GM18519 (cell line): ENCODE measurements around the gene GPR146.

Experiments
- ATAC-seq: cut with Tn5 transposase; IDR thresholded peaks from one replicate; pipeline ENCODE4 v1.9.1; 2021; ENCODE audit warnings: mild to moderate bottlenecking, moderate library complexity; ENCODE audit not compliant: unreplicated experiment, low FRiP score

Gene GPR146

GRCh38 chr7:1090236-1090635 lies 45.9 kb downstream of the GPR146 start:
- ATAC-seq, result no peak

- no peak for ATAC-seq
These were observed 46.6 kb downstream of the GPR146 start for GRCh38 chr7:1090686-1091643.

DNA sequence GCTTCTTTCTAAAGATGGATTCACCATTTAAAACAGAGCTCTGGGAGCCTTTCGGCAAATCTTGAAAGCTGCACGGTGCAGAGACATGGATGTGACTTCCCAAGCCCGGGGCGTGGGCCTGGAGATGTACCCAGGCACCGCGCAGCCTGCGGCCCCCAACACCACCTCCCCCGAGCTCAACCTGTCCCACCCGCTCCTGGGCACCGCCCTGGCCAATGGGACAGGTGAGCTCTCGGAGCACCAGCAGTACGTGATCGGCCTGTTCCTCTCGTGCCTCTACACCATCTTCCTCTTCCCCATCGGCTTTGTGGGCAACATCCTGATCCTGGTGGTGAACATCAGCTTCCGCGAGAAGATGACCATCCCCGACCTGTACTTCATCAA lies 47.3 kb downstream of the GPR146 start:
- ATAC-seq, result no peak

GRCh38 chr7:1092161-1092632 lies 47.9 kb downstream of the GPR146 start:
- ATAC-seq, result no peak

DNA sequence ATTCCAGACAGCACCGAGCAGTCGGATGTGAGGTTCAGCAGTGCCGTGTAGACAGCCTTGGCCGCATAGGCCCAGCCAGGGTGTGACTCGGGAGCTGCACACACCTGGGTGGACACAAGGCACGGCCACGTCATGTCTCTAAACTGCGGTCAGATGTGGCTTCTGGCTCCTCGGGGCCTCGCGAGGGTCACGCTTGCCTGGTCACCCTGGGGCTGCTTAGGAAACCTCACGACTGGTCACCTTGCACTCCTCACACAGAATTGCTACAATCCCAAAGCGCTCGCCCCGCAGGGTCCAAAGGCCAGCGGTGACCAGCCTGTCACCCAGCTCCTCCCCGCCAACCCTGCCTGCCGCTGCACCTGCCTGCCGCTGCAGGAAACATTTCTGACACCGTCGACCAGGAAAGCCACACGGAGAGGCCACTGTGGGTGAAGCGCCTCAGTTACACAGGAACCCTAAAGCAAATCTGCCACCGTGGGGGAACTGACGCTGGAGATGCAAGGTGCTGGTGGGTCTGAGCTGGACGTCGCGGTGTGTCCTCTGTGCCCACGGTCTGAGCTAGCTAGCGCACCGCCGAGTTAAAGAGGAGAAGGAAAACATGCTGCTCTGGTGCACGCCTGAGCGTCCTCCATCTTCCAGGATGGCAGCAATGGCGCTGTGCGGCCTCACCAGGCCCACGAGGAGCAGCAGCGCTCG lies 48.6 kb downstream of the GPR146 start:
- ATAC-seq, result no peak

GRCh38 chr7:1093502-1093843 lies 49.1 kb downstream of the GPR146 start:
- ATAC-seq, result no peak

DNA sequence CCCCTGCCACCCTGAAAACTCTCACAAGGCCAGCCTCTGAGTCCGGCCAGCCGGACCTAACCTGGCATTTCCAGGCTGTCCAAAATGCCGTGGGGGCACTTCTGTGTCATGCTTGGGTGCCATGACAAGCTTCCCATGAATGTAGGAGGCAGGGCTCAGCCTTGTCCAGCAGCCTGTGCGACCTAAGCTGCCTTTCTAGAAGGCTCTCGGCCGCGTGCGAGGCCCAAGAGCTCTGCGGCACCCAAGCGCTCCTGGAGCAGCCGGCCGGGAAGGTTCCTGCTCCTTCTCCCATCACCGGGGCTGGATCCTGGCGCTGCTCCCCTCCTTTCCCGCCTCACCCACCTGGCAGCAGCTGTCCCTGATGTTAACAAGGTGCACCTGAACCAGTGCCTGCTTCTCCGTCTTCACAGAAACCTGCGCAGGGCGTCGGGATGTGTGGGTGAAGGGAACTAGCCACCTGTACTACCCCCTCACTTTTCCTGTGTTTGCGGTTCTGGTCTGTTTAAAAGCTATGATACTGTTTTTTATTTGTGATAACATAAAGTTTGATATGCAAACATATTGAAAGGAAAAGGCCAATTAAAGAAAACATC lies 49.7 kb downstream of the GPR146 start:
- ATAC-seq, result no peak

DNA sequence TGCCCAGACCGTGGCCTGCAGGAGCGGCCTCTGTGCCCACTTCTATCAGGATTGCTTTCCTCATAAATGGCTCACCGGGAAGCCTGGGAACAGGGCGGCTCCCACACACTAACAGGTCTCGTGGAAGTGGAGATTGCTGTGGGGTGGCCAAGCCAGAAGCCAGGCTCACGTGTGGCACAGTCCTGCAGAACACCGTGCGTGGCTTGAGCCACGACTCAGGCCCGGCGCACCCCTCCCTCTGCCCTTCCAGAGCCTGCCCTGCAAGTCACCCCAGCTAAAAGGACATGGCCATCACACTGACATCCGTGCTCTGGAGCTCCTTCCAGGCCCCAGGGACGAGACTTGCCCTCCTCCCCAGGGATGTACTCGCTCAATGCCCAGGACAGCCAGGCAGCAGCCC lies 50.5 kb downstream of the GPR146 start:
- ATAC-seq, result no peak

DNA sequence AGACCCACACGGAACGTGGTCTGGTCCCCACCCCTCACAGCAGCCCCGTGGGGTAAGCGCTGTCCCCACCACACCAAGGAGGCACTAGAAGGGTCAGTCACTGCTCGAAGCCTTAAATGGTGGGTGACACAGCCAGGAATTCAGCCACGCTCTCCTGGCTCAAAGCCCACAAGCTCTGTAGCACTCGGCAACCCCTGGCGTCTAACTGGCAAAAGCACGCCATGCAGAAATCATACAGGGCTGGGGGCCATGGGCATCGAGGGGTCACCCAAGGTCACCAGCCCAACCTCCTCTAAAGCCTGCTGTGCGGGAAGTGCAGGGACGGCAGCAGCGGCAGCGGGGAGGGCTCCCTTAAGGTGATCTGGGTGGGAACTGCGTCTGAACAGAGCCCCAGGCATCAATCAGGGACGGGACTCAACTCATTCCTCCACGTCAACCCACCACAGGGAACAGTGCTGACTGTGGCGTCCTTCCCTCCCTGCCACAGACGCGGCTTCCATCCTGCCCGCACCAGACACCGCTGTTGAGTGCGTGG lies 51.3 kb downstream of the GPR146 start:
- no peak for ATAC-seq

GRCh38 chr7:1096156-1097119 lies 52.1 kb downstream of the GPR146 start:
- ATAC-seq, result no peak

DNA sequence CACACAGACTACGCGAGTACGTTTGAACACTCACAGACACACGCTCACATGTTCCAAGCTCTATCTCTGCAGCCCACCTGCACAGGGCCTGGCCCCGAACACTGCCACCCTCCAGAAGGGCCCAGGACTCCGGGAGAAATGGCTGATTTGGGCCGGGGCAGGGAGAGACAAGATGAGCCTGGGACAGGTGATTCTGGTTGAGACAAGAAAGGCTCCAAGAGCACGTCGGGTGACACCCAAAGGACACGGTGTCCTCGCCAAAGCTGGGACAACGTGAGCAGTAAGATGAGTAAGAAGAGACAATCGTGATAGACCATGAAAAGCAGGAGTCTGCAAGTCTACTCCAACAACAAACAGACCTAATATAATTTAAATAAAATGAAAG lies 52.8 kb downstream of the GPR146 start:
- ATAC-seq, result no peak

DNA sequence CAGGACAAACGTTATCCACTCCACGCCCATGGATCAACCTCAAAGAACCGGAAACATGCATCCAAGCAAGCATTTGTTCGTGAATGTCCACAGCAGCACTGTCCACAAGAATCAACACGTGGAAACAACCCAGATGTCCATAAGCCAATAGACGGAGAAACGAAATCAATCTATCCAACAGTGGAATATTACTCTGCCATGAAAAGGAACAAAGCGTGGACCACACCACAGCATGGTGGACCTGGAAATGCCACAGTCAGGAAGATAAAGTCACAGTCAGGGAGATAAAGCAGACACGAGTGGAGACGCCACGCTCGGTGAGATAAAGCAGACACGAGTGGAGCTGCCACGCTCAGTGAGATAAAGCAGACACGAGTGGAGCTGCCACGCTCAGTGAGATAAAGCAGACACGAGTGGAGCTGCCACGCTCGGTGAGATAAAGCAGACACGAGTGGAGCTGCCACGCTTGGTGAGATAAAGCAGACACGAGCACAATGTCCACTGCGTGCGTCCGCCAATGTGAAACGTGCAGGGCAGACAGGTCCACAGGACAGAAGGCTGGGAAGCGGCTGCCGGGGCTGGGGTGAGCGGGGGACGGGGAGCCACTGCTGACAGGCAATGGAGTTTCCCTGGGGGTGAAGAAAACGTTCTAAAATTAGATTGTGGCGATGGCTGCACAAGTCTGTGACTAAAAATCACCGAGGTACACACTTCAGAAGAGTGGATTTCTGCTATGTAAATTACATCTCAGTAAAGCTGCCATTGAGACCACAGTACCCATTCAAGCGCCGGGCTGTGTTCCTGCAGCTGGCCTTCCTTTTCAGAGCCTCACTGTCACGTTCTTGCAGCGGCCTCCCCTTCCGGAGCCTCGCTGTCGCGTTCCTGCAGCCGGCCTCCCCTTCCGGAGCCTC lies 54.2 kb downstream of the GPR146 start:
- ATAC-seq, result no peak

DNA sequence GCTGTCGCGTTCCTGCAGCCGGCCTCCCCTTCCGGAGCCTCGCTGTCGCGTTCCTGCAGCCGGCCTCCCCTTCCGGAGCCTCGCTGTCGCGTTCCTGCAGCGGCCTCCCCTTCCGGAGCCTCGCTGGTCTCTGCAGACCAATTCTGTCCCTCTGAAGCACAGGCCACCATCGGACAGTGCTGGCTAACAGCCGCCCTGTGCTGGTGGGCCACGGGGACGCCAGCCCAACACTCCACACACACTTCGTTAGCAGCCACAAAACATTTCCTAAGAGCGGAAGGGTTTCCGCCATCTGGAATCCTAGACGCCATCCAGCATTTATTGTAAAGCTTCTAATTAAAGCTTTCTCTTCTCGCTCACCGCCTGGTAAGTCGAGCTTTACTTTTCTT lies 54.8 kb downstream of the GPR146 start:
- ATAC-seq, result no peak

DNA sequence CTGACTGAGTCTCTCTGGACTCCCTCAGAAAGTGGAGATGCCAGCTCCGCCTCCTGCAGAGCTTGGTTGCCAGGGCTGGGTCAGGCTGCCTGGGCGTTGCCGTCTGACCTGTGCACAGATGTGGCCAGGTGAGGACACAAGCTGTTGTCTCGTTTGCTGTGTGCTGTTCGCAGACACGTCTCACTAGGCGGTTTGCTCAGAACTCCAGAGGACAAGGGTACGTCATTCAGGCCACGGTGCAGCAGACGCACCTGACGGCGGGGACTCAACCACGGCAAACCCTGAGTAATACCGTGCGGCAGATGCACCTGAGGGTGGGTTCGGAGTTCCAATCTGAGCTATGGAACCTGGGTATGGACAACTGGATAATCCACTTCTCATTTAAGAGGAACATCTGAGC lies 55.3 kb downstream of the GPR146 start:
- no peak for ATAC-seq

DNA sequence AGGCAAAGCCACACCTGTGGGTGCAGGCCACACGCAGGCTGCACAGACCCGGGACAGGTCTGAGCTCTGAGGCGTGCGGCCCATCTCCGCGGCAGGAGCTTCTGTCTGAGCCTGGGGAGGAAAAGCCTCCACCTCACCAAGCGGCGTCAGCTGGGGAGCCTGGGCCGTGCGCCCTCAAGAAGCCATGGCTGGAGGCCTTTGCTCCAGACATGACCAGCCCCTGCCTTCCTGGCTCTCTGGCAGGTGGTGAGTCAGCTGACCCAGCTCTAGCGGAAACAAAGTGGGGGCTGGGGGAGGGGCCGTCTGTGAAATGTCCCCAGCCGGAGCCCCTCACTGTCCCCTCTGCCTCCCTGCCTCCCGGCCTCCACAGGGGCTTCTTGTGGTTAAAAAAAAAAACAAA lies 56.0 kb downstream of the GPR146 start:
- ATAC-seq, result no peak

- ATAC-seq, result no peak
These were observed 56.7 kb downstream of the GPR146 start for GRCh38 chr7:1100834-1101562.

DNA sequence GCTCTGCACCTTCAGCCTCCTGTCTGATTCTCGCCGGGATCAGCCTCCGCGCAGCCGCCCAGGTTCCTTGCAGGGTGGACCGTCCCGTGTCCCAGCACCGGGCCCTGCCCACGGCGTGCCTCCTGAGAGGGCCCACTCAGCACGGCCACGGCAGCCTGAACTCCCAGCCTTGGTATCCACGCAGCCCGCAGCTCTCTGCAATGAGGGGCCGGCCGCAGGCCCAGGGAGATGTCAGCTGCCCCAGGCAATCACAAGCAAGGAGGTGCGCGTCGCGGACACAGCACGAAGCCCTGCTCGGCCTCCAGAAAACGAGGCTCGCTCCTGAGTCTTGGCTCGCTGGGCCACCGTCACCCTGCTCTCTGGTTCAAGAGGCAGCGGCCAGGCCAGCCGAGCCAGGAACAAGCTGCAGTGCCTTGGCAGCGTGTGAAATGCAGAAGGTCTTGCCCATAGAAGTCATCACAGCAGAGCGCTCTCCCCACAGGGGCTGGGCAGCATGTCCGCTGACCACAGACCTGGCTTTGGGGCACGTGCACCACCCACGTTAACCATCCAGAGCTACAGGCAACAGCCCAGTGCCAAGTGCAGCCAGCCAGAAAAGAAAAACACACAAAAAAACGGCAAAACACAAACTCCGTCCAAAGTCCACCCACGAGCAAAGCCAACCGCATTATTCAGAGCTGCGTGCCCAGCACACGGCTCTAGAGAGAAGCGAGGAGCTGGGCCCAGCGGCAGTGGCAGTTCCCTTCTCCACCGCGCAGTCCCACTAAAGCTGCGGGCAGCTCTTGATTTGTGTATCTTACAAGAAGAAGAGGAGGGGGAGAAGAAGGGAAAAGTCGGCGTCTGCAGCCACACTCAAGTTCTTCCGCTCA lies 57.5 kb downstream of the GPR146 start:
- ATAC-seq, result no peak
